ENCODE data around the gene FHOD3.

DNA sequence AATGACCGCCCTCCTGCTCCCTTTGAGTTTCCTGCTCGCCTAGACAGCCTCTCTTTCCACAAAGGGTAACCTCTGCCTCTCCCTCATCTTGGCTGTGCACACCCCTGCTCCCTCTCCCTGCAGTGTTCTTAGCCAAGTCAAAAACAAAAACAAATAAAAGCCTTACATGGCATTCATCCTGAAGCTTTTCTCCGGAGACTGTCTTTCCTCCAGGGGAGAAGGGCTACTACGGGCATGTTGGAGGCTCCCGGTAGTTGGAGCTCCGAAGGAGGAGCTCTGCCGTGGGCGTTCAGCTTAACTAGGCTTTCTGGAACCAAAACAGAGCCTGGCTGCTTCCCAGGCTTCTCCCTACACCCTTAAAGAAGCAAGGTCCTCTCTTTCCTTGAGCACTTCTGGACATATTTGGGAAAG lies 427.1 kb downstream of the FHOD3 start:
- TF ChIP-seq RAD21 (conservative IDR thresholded peaks at IDR 0.05 in 1 of 2, IDR thresholded peaks at IDR 0.05 in 1 of 2) (no peak), EP300 (IDR thresholded peaks at IDR 0.05) (no peak), RNF2 (IDR thresholded peaks at IDR 0.05; ENCODE audit: borderline replicate concordance, low read depth) (no peak), HOXB5 (CRISPR knock-in tag; IDR thresholded peaks at IDR 0.05) (no peak)
- TF ChIP-seq, protein P1, sequence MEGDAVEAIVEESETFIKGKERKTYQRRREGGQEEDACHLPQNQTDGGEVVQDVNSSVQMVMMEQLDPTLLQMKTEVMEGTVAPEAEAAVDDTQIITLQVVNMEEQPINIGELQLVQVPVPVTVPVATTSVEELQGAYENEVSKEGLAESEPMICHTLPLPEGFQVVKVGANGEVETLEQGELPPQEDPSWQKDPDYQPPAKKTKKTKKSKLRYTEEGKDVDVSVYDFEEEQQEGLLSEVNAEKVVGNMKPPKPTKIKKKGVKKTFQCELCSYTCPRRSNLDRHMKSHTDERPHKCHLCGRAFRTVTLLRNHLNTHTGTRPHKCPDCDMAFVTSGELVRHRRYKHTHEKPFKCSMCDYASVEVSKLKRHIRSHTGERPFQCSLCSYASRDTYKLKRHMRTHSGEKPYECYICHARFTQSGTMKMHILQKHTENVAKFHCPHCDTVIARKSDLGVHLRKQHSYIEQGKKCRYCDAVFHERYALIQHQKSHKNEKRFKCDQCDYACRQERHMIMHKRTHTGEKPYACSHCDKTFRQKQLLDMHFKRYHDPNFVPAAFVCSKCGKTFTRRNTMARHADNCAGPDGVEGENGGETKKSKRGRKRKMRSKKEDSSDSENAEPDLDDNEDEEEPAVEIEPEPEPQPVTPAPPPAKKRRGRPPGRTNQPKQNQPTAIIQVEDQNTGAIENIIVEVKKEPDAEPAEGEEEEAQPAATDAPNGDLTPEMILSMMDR (IDR thresholded peaks at IDR 0.05) = no peak
